GM12875 (cell line): ENCODE measurements around the gene ZFAND2A.
"Not testable (repeated sequence)": the region's sequence is repeated elsewhere in the genome, so short reads cannot be mapped to it uniquely, and the experiment has no call there.

Experiments
- H3K4me3 ChIP-seq: one replicate; pipeline ENCODE4 v1.5.1; 2011; ENCODE audit warnings: low read depth, low read length, control low read depth
- TF ChIP-seq, protein P1 (sequence below): IDR thresholded peaks from 2 replicates; pipeline ENCODE4 v1.5.1; 2011; ENCODE audit warnings: low read depth, mild to moderate bottlenecking, control low read depth, inconsistent platforms, low read length, moderate library complexity, borderline replicate concordance; ENCODE audit not compliant: insufficient read depth

Gene ZFAND2A

DNA sequence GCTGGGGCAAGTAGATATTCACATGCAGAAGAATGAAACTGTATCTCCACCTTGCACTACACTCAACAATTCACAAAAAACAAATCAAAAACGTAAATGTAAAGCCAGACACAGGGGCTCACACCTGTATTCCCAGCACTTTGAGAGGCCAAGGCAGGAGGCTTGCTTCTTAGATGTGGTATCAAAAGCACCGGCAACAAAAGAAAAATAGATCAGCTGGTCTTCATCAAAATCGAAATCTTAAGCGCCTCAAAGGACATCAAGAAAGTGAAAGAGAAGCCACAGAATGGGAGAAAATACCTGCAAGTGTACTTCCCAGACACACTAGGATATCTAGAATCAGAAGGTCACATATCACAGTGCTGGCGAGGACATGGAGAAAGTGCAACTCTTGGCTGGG, 40.8 kb downstream of the ZFAND2A start:
- no peak overlapping the region for H3K4me3 ChIP-seq
- TF ChIP-seq, protein P1, sequence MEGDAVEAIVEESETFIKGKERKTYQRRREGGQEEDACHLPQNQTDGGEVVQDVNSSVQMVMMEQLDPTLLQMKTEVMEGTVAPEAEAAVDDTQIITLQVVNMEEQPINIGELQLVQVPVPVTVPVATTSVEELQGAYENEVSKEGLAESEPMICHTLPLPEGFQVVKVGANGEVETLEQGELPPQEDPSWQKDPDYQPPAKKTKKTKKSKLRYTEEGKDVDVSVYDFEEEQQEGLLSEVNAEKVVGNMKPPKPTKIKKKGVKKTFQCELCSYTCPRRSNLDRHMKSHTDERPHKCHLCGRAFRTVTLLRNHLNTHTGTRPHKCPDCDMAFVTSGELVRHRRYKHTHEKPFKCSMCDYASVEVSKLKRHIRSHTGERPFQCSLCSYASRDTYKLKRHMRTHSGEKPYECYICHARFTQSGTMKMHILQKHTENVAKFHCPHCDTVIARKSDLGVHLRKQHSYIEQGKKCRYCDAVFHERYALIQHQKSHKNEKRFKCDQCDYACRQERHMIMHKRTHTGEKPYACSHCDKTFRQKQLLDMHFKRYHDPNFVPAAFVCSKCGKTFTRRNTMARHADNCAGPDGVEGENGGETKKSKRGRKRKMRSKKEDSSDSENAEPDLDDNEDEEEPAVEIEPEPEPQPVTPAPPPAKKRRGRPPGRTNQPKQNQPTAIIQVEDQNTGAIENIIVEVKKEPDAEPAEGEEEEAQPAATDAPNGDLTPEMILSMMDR, result no peak

DNA sequence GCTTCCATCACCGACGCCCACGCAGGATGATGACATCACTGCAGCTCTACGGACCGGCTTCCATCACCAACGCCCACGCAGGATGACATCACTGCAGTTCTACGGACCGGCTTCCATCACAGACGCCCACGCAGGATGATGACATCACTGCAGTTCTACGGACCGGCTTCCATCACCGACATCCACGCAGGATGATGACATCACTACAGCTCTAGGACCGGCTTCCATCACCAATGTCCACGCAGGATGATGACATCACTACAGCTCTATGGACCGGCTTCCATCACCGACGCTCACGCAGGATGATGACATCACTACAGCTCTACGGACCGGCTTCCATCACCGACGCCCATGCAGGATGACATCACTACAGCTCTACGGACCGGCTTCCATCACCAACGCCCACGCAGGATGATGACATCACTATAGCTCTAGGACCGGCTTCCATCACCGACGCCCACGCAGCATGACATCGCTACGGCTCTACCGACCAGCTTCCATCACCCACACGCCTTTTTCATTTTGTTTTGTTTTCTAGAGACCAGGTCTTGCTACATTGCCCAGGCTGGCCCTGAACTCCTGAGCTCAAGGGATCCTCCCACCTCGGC, 42.6 kb downstream of the ZFAND2A start:
- H3K4me3 ChIP-seq, result no peak overlapping the region
- TF ChIP-seq, protein P1, result no peak

DNA sequence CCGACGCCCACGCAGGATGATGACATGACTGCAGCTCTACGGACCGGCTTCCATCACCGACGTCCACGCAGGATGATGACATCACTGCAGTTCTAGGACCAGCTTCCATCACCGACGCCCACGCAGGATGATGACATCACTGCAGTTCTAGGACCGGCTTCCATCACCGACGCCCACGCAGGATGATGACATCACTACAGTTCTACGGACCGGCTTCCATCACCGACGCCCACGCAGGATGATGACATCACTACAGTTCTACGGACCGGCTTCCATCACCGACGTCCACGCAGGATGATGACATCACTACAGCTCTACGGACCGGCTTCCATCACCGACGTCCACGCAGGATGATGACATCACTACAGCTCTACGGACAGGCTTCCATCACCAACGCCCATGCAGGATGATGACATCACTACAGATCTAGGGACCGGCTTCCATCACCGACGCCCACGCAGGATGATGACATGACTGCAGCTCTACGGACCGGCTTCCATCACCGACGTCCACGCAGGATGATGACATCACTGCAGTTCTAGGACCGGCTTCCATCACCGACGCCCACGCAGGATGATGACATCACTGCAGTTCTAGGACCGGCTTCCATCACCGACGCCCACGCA, 43.5 kb downstream of the ZFAND2A start:
- H3K4me3 ChIP-seq, result not testable (repeated sequence)

DNA sequence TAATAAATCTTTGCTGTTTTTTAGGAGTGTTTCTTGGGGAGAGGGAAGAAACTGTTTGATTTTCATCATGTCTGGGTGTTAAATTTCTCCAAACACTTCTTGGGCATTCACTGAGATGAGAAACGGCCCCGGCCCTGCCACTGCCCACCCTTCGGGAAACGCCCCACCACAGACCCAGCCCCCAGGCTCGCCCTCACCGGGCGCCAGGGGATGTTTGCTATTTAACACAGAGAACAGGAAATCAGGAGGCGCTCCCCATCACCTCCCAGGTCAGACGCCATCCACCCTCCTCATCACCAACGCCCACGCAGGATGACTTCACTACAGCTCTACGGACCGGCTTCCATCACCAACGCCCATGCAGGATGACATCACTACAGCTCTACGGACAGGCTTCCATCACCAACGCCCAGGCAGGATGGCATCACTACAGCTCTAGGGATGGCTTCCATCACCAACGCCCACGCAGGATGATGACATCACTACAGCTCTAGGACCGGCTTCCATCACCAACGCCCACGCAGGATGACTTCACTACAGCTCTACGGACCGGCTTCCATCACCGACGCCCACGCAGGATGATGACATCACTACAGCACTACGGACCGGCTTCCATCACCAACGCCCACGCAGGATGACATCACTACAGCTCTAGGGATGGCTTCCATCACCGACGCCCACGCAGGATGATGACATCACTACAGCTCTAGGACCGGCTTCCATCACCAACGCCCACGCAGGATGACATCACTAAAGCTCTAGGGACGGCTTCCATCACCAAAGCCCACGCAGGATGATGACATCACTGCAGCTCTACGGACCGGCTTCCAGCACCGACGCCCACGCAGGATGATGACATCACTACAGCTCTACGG, 44.6 kb downstream of the ZFAND2A start:
- H3K4me3 ChIP-seq, result not testable (repeated sequence)

DNA sequence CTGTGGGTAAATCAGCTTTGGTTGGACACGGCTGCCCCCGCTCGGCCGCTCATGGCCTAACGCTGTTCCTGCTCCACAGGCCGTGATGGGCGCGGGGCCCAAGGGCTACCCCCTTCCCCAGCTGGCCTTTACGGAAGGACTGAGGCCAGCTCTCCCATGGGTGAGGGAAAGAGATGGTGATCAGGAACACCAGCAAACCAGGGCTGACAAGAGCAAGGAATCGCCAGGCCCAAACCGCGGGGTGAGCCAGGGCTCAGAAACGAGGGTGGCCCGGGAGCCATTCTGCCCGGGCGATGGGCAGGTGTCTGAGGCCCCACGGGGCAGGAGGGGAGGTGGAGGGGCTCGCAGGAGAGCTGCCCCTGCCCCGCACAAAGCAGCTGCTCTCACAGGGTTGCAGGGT, 45.5 kb downstream of the ZFAND2A start:
- TF ChIP-seq, protein P1, result no peak
- H3K4me3 ChIP-seq, result no peak overlapping the region

DNA sequence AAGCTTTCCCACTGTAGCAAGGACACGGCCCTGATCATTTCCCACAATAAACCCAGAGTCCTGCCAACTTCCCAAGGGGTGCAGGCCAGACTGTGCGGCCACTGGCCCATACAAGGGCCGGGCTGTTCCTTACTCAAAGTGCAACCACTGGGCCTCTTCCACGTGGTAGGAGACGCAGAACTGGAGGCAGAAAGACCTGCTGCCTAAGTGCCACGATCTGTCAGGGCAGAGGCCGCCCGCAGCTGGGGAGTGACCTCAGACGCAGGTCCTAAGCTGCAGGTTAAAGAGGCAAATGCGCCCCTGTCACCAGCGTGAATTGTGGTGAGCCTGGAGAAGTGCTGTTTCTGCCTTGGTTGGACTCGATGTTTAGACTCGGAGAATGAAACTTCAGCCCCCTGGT, 45.9 kb downstream of the ZFAND2A start:
- no peak overlapping the region for H3K4me3 ChIP-seq
- TF ChIP-seq, protein P1, result no peak

DNA sequence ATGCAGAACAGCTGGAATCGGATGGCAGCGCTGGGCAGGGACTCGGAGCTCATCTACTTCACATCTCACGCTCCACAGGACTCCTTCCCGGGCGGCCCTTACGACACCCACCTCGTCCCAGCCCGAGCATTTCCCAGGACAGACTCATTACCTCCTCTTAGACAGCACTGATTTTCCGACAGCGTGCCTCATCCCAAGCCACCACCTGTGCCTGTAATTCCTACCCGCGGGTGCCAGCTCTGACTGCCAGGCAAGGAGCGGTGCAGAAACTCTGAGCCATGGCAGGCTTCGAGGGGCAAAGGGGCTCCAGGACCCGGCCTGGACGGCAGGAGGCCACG, 46.5 kb downstream of the ZFAND2A start:
- TF ChIP-seq, protein P1, result no peak

More for the DNA sequence above, 46.5 kb downstream of the ZFAND2A start:
- H3K4me3 ChIP-seq, result no peak overlapping the region
